Esophagus muscularis mucosa (tissue), 3 donors: ENCODE measurements around the gene AHCYL1.

ENCODE experiments used
- POLR2A ChIP-seq: fragments of 450-650 bp; IDR thresholded peaks from one replicate; pipeline ENCODE4 v1.6.1; 2017; ENCODE audit warnings: antibody characterized with exemption, moderate library complexity, mild to moderate bottlenecking, low read depth
- POLR2AphosphoS5 ChIP-seq, 2 donors: sonication (generic); formaldehyde crosslinking; IDR thresholded peaks; one replicate each; pipeline ENCODE4 v1.6.1; 2017; ENCODE audit warnings: antibody characterized with exemption in 2 of 2
- TF ChIP-seq, protein P1 (sequence below), 3 experiments: fragments of 200-600 bp in 2 of 3; fragments of 450-650 bp in 1 of 3; sonication (generic) in 2 of 3; IDR thresholded peaks; one replicate each; pipeline ENCODE4 v1.5.1; 2017 to 2019; ENCODE audit warnings: antibody characterized with exemption in 3 of 3, mild to moderate bottlenecking in 2 of 3, moderate library complexity in 1 of 3

DNA sequence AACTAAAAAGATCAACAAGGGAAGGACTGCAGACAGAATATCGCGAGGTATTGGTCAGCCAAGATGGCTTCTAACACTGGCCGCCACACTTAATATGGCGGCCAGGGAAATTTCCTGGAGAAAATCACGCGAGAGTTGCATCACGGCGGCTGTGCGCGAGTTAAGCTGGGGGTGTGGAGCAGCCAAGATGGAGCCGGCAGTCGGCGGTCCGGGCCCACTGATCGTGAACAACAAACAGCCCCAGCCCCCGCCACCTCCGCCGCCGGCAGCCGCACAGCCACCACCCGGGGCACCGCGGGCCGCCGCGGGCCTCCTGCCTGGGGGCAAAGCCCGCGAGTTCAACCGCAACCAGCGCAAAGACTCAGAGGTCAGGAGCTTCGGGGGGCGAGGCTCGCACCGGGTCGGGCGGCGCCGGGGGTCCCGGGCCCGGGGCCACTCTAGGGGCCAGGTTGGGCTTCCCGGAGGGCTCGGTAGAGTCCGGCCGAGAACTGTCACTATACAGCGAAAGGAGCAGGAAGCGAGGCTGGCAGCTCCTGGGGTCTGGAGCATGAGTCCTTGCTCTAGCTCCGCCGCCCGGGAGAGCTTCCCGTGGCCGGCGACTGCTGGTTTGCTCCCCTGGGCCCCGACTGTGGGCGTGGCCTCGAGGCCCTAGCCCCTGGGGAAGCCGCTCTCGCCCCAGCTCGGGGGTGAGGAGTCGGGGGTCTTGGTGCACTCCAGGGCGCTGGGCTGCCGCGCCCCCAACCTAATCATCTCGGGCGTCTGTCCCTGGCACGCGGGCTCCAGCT is 50.1 kb downstream of the AHCYL1 start, which contains the start of gene STRIP1:
- TF ChIP-seq POLR2A (no peak), POLR2AphosphoS5 (IDR thresholded peaks at IDR 0.05) (peak; percentile 78 to 85)
- TF ChIP-seq, protein P1, sequence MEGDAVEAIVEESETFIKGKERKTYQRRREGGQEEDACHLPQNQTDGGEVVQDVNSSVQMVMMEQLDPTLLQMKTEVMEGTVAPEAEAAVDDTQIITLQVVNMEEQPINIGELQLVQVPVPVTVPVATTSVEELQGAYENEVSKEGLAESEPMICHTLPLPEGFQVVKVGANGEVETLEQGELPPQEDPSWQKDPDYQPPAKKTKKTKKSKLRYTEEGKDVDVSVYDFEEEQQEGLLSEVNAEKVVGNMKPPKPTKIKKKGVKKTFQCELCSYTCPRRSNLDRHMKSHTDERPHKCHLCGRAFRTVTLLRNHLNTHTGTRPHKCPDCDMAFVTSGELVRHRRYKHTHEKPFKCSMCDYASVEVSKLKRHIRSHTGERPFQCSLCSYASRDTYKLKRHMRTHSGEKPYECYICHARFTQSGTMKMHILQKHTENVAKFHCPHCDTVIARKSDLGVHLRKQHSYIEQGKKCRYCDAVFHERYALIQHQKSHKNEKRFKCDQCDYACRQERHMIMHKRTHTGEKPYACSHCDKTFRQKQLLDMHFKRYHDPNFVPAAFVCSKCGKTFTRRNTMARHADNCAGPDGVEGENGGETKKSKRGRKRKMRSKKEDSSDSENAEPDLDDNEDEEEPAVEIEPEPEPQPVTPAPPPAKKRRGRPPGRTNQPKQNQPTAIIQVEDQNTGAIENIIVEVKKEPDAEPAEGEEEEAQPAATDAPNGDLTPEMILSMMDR (IDR thresholded peaks at IDR 0.05), result peak in 1 of 3 experiments; percentile 31
